ENCODE measurements around the gene ASPSCR1. TPM values are rescaled to one million over a fixed set of nuclear protein-coding genes. Genes with fewer than 3 reads are reported as not detected.
A peak's percentile ranks its signal among the peaks of the same experiment; 100 is the strongest.

Gene ASPSCR1
- total and polyA plus RNA-seq, 10 donors = 20.2 to 58.8 (median 33.5) TPM

GRCh38 chr17:82021900-82022309, 44.5 kb downstream of the ASPSCR1 start:
- H3K4me3 ChIP-seq = peak overlapping the region; percentile 73 to 99 (median 88)
- TF ChIP-seq POLR2AphosphoS5 (IDR thresholded peaks at IDR 0.05) = no peak
- TF ChIP-seq POLR2A (IDR thresholded peaks at IDR 0.05) = no peak
- TF ChIP-seq CTCF (IDR thresholded peaks at IDR 0.05 in 8 of 11, conservative IDR thresholded peaks at IDR 0.05 in 3 of 11) = no peak
- no peaks in the 10 kb centered on the region for H3K9me3 ChIP-seq
- H3K27me3 ChIP-seq (replicated peaks in 1 of 7) = no peaks in the 10 kb centered on the region
- H3K4me1 ChIP-seq = peaks cover 25 to 55% (median 36%) of the 10 kb centered on the region in 6 donors
- peaks cover 0 to 40% (median 8%) of the 10 kb centered on the region in 6 donors for H3K36me3 ChIP-seq
- WGBS, 5 donors = 5 to 13% (median 6%) methylated on average over 6 to 10 of the region's 10 CpGs
- DNase-seq = no peak
- intact Hi-C loops (cut with DNase I; ENCODE audit: low total_unique reads) = loop anchor here (5.0 kb wide), 1 partner anchor 65 kb away; no protein-coding TSS in a partner anchor
- H3K27ac ChIP-seq = peak overlapping the region in 6 of 8 donors; percentile 4 to 88 (median 80)

DNA sequence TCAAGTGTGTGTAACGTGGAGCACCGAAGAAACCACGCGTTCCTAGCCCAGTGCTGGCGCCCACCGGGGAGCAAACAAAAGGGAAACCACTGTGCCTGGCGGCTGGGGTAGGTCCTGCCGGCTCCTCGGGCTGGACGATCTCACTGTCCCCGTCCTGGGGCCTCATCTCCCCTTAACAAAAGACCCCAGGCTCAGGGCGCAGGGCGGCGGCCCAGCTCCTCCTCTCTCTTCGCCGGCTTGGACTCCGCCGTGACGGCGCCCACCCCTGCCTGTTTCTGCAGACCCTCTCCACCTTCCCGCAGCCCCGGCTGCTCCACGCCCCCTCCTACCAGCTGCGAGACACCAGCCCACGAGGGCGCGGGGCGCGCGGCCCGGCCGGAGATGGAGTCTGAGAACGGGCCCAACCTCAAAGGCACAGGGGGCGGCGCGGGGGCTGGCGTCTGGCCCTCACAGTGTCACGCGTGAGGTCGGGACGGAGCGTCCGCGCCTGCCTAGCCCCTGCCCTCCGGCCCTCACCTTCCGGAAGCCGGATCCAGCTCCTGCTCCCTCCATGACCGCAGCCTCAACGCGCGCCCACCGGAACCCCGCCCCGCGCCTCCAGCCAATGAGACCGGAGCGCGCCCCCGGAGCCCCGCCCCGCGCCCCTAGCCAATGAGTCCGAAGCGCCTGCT, 45.0 kb downstream of the ASPSCR1 start, which contains the start of gene CENPX:
Gene CENPX, minus strand, starts transcription at position 569 of the 671 bp plus-strand sequence. Its CDS starts 17 bp downstream, at position 552.
- Histone ChIP-seq H3K36me3 (peaks cover 0 to 40% (median 8%) of the 10 kb centered on the region in 6 donors), H3K27me3 (replicated peaks in 1 of 7) (no peaks in the 10 kb centered on the region), H3K27ac (peak within 1 kb of the TSS; percentile 4 to 88 (median 73)), H3K4me1 (peaks cover 25 to 55% (median 36%) of the 10 kb centered on the region in 6 donors), H3K4me3 (peak within 1 kb of the TSS; percentile 75 to 99 (median 91)), H3K9me3 (no peaks in the 10 kb centered on the region)
- intact Hi-C loops (cut with DNase I; ENCODE audit: low total_unique reads) = loop anchor here (5.0 kb wide), 1 partner anchor 65 kb away; no protein-coding TSS in a partner anchor
- 0% methylated on average over 15 to 64 of the region's 64 CpGs for WGBS, 5 donors
- TF ChIP-seq POLR2AphosphoS5 (IDR thresholded peaks at IDR 0.05) (peak; percentile 77 to 85 (median 83)), POLR2A (IDR thresholded peaks at IDR 0.05) (no peak), CTCF (IDR thresholded peaks at IDR 0.05 in 8 of 11, conservative IDR thresholded peaks at IDR 0.05 in 3 of 11) (no peak)
- peak; percentile 87 for DNase-seq

GRCh38 chr17:82022981-82023446, 45.6 kb downstream of the ASPSCR1 start, which contains the start of gene LRRC45:
LRRC45 (plus strand) TSS chr17:82023305; CDS start chr17:82023644, 339 bp downstream.
- Histone ChIP-seq H3K9me3 (no peaks in the 10 kb centered on the region), H3K36me3 (peaks cover 0 to 40% (median 8%) of the 10 kb centered on the region in 6 donors), H3K27me3 (replicated peaks in 1 of 7) (no peaks in the 10 kb centered on the region), H3K4me1 (peaks cover 25 to 55% (median 36%) of the 10 kb centered on the region in 6 donors), H3K27ac (peak within 1 kb of the TSS; percentile 4 to 88 (median 73)), H3K4me3 (peak within 1 kb of the TSS; percentile 75 to 99 (median 91))
- DNase-seq = peak; percentile 99
- peak in 2 of 11 experiments; percentile 6 to 23 for TF ChIP-seq CTCF (IDR thresholded peaks at IDR 0.05 in 8 of 11, conservative IDR thresholded peaks at IDR 0.05 in 3 of 11)
- TF ChIP-seq POLR2AphosphoS5 (IDR thresholded peaks at IDR 0.05) = peak in 2 of 3 donors; percentile 58 to 79
- TF ChIP-seq POLR2A (IDR thresholded peaks at IDR 0.05) = no peak
- intact Hi-C loops (cut with DNase I; ENCODE audit: low total_unique reads) = loop anchor here (5.0 kb wide), 1 partner anchor 66 kb away; no protein-coding TSS in a partner anchor
- 0 to 1% (median 0%) methylated on average over 21 to 42 of the region's 42 CpGs; no CpG with 5 or more reads in 1 of the 5 donors for WGBS, 5 donors

Measured in spleen (tissue), 11 donors.